IPS DF 6.9 (cell line): Measurements from ENCODE around the gene ARHGAP45.

Experiments
- DNase-seq: peaks from one replicate; pipeline ENCODE4 v3.0.0-alpha.2; 2013; ENCODE audit warnings: low read depth, low spot score
- H3K27ac ChIP-seq: one replicate; pipeline ENCODE4 v1.5.1; 2013; ENCODE audit warnings: low read length, control low read depth
- H3K27me3 ChIP-seq: 2 replicates; pipeline ENCODE4 v1.6.1; 2013; ENCODE audit warnings: mild to moderate bottlenecking, low read length; ENCODE audit not compliant: control insufficient read depth, insufficient read depth
- H3K36me3 ChIP-seq: 2 replicates; pipeline ENCODE4 v1.6.1; 2013; ENCODE audit warnings: low read length; ENCODE audit not compliant: control insufficient read depth, insufficient read depth
- H3K4me1 ChIP-seq: 2 replicates; pipeline ENCODE4 v1.6.1; 2013; ENCODE audit warnings: low read length; ENCODE audit not compliant: control insufficient read depth, insufficient read depth
- H3K4me3 ChIP-seq: 2 replicates; pipeline ENCODE4 v1.5.1; 2013; ENCODE audit warnings: mild to moderate bottlenecking, low read length
- H3K9me3 ChIP-seq: 2 replicates; pipeline ENCODE4 v1.6.1; 2013; ENCODE audit warnings: low read length, inconsistent platforms; ENCODE audit not compliant: control insufficient read depth, insufficient read depth
- WGBS: extraction: QIAGEN DNeasy Blood & Tissue Kit; methylation state at CpG from one replicate; pipeline ENCODE4 v1.1.7; 2013; ENCODE audit warnings: mixed read lengths, missing lambda C conversion rate; ENCODE audit not compliant: insufficient read length, insufficient coverage; 5-methylcytosine and 5-hydroxymethylcytosine counted together

ARHGAP45 gene

DNA sequence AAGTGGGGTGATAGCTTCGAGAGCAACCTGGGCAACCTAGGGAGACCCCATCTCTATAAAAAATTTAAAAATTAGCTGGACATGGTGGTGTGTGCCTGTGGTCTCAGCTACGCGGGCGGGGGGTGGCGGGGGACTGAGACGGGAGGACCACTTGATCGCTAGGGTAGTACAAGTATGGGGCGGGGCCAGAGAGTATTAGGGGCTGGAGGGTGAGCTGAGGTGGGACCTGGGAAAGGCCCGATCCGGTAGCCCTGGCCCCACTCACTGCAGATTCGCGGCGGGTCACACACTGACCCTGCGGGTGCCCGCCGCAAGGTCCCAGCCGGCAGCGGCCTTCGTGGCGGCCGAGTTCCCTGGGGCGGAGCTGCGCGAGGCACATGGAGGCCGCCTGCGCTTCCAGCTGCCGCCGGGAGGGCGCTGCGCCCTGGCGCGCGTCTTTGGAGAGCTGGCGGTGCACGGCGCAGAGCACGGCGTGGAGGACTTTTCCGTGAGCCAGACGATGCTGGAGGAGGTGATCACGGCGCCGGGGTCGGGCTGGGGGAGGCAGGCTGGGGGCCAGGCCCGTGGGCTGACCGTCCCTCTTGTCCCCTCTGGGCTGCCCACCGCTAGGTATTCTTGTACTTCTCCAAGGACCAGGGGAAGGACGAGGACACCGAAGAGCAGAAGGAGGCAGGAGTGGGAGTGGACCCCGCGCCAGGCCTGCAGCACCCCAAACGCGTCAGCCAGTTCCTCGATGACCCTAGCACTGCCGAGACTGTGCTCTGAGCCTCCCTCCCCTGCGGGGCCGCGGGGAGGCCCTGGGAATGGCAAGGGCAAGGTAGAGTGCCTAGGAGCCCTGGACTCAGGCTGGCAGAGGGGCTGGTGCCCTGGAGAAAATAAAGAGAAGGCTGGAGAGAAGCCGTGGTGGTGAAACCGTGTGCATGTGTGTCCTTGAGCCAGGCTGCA, 2.0 kb upstream of the ARHGAP45 start:
- Histone ChIP-seq H3K4me3 (peak overlapping the region; percentile 28; the same call in 1 of the 2 replicates), H3K4me1 (peaks cover 8% of the 10 kb centered on the region), H3K27me3 (no peaks in the 10 kb centered on the region), H3K9me3 (no peaks in the 10 kb centered on the region), H3K27ac (no peak overlapping the region), H3K36me3 (no peaks in the 10 kb centered on the region)
- no peak for DNase-seq
- no CpG with 5 or more reads among the region's 60 CpGs for WGBS

DNA sequence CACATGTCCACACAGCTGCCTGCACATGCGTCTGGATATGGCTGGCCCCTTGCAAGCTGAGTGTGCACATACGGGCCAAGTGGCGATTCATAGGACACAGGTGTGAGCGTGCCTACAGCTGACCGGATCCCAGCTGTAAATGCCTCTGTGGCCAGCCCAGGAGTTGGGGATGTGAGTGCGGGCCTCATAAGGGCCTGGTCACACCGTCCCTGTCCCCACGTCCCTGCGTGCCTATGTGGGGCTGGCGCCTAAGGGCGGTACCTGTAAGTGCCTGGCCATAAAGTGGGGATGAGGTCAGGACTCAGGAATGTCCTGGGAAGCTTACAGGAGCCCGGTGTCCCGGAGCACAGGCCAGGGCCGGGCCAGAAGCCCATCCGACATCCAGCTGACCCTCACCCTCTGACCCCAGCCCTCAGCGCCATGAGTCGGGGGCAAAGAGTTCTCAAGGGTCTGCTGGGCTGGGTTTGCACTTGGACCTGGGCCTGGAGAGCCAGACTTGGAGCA, 1.3 kb upstream of the ARHGAP45 start:
- no peak overlapping the region for H3K4me3 ChIP-seq
- peaks cover 8% of the 10 kb centered on the region for H3K4me1 ChIP-seq
- no peak overlapping the region for H3K27ac ChIP-seq
- DNase-seq, result no peak
- no peaks in the 10 kb centered on the region for H3K36me3 ChIP-seq
- no peaks in the 10 kb centered on the region for H3K27me3 ChIP-seq
- no CpG with 5 or more reads among the region's 17 CpGs for WGBS
- no peaks in the 10 kb centered on the region for H3K9me3 ChIP-seq

DNA sequence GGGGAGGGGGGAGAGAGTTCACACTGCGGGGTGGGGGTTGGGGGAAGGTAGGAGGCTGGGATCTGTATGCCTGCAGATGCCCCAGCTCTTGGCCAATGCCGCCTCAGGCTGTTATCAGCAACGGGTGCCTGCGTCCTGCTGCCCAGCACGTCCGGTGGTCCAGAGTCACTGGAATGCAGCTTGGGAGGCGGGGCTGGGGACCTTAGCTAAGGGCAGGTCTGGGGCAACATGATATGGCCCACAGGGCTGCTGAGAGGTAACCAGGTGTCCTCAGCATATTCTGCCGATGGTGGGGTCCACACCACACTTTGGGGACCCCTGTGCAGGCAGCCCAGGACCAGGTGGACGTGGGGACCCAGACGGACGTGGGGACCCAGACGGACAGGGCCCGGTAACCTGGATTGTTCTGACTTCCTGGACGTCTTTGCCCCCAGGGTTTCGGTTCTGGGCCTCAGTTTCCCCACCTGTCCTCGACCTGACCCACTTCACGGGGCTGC, 668 bp upstream of the ARHGAP45 start:
- Histone ChIP-seq H3K4me3 (no peak overlapping the region), H3K36me3 (no peaks in the 10 kb centered on the region; the same call in 1 of the 2 replicates), H3K9me3 (no peaks in the 10 kb centered on the region), H3K27me3 (no peaks in the 10 kb centered on the region), H3K4me1 (peaks cover 10% of the 10 kb centered on the region), H3K27ac (no peak overlapping the region)
- no peak for DNase-seq
- no CpG with 5 or more reads among the region's 17 CpGs for WGBS

GRCh38 chr19:1067341-1067957, 482 bp downstream of the ARHGAP45 start:
- Histone ChIP-seq H3K36me3 (no peaks in the 10 kb centered on the region; the same call in 1 of the 2 replicates), H3K27me3 (no peaks in the 10 kb centered on the region), H3K27ac (no peak overlapping the region), H3K4me3 (peak overlapping the region; percentile 23; the same call in 1 of the 2 replicates), H3K4me1 (peaks cover 10% of the 10 kb centered on the region), H3K9me3 (no peaks in the 10 kb centered on the region)
- WGBS, result no CpG with 5 or more reads among the region's 38 CpGs
- no peak for DNase-seq

DNA sequence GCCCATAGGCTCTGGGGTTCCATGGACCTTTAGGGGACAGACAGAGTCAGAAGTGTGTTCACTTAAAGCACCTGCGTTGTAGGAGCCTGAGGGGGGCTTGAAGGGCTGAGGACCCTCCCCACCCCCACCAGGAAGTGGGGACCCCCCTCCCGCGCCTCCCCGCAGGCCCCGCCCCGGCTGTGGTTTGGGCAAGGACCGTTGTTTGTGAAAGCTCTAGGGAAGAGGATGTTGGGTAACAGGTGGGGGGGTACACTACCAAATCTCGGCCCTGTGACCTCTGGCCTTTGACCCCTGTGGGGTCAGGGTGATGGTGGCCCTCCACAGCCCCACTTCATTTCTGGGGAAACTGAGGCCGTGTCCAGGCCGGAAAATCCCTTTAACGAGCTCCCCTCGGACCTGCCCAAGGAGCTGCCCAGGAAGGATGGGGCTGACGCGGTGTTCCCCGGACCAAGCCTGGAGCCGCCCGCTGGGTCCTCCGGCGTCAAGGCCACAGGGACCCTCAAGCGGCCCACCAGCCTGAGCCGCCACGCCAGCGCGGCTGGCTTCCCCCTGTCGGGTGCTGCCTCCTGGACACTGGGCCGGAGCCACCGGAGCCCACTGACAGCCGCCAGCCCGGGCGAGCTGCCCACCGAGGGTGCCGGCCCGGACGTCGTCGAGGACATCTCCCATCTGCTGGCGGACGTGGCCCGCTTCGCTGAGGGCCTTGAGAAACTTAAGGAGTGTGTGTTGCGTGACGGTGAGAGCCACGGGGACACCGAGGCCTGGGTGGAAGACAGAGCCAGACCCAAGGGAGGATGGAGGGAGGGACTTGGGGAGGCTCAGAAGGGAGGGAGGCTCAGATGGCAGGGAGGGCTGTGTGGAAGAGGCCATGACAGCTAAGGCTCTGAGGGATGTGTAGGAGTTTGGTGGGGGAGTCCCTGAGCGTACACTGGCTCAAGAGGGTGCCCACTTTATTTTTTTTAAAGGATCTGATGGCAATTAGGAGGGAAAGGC, 1.3 kb downstream of the ARHGAP45 start:
- H3K4me3 ChIP-seq, result no peak overlapping the region
- H3K27me3 ChIP-seq, result no peaks in the 10 kb centered on the region
- no CpG with 5 or more reads among the region's 45 CpGs for WGBS
- peaks cover 10% of the 10 kb centered on the region for H3K4me1 ChIP-seq
- no peaks in the 10 kb centered on the region for H3K9me3 ChIP-seq
- no peak for DNase-seq
- H3K27ac ChIP-seq, result no peak overlapping the region
- H3K36me3 ChIP-seq, result no peaks in the 10 kb centered on the region; the same call in 1 of the 2 replicates

DNA sequence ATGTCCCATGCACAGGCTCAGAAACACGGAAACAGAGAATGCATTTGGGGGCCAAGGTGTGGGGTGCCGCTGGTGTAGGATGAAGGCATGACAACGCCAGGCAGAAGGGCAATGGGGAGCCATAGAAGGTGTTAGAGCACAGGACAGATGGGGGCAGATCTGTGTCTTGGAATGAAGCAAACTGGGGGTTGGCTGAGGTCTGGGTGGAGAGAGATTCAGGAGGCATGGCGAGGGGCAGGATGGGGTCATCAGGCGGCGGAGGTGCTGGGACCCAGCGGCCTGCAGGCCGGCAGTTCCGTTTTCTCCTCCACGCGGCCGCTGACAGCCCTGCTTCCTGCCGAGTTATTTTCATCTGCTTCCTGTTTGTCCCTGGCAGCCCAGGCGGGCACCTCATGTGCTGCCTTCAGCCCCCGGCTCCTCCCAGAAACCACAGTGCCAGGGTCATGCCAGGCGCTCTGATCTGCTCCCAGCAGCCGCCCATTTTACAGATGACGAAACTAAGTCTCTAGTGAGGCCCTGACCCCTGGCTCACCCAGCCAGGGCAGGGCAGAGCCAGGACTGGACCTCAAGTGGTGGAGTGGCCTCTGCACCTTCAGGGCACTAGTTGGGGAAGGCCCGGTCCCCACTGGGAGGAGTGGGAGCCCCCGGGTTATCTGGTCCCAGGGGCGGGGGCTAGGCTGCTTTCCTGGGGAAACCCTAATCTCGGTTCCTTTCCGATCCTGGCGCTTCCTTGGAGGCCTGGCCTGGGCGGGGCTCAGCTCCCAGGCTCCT, 2.2 kb downstream of the ARHGAP45 start:
- Histone ChIP-seq H3K4me1 (peaks cover 7% of the 10 kb centered on the region; the same call in 1 of the 2 replicates), H3K27me3 (no peaks in the 10 kb centered on the region), H3K4me3 (no peak overlapping the region), H3K36me3 (peaks cover 3% of the 10 kb centered on the region), H3K9me3 (no peaks in the 10 kb centered on the region), H3K27ac (no peak overlapping the region)
- no CpG with 5 or more reads among the region's 25 CpGs for WGBS
- no peak for DNase-seq

- no peak for DNase-seq
- Histone ChIP-seq H3K9me3 (no peaks in the 10 kb centered on the region), H3K36me3 (peaks cover 6% of the 10 kb centered on the region), H3K27ac (no peak overlapping the region), H3K4me1 (peaks cover 5% of the 10 kb centered on the region; the same call in 1 of the 2 replicates), H3K4me3 (peak overlapping the region; percentile 66; the same call in 1 of the 2 replicates), H3K27me3 (no peaks in the 10 kb centered on the region)
- WGBS, result no CpG with 5 or more reads among the region's 21 CpGs
Measured at GRCh38 chr19:1070576-1070930, 3.6 kb downstream of the ARHGAP45 start.

DNA sequence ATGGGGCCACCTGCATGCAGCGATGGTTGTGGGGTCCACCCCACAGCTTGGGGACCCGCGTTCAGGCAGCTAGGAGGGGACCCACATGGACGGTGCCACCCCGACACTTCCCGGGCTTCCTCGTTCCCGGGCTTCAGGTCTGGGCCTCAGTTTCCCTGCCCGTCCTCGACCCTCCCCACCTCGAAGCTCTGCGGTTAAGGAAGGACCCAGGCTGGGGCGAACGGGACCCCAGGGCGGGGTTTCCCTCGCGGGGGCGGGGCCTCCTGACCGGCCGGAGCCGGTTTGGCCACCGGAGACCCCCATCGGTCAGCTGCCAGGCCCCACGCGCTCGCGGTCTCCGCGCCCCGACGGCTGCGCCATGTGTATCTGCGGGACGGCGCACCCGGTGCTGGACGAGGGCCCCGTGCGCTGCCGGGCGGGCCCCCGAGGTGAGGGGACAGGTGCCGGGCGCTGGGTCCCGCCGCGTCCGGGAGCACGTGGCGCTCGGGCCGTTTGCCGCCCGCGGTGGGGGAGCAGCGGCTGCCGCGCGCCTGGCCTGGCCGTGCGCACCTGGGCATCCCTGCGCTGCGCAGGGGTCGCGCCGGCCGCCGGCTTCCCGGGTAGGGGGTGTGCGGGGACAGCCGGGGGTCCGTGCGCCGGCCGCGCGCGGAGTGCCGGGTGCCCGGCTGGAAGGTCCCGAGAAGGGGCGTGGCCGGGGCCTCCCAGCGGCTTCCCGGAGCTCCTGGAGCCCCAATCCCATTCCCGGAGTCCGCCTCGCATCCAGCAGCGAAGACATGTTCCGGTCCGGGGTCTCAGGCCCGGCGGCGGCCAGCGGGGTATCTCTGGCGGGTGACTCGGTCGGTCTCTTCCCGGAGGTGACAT, 4.2 kb downstream of the ARHGAP45 start:
- no CpG with 5 or more reads among the region's 99 CpGs for WGBS
- no peak overlapping the region for H3K27ac ChIP-seq
- H3K4me3 ChIP-seq, result peak overlapping the region; percentile 66
- H3K36me3 ChIP-seq, result peaks cover 6% of the 10 kb centered on the region
- no peaks in the 10 kb centered on the region for H3K27me3 ChIP-seq
- H3K9me3 ChIP-seq, result no peaks in the 10 kb centered on the region
- peaks cover 2% of the 10 kb centered on the region; the same call in 1 of the 2 replicates for H3K4me1 ChIP-seq
- DNase-seq, result no peak
